A673 (cell line): ENCODE data around the gene SPPL3. TPM values are rescaled to one million over a fixed set of nuclear protein-coding genes. Genes with fewer than 3 reads are reported as not detected.

Experiments used
- BruUV-seq: library from RNA; stranded (reverse); fragments of 400-500 nt; replicated peaks from 2 replicates; lab custom pipeline; 2021; lab: Mats Ljungman, UMichigan
- CTCF ChIA-PET: fragments of 300-600 bp; sonication (Branson Sonifier 250); formaldehyde crosslinking; loops from one replicate; lab custom pipeline; 2022; ENCODE audit warnings: antibody characterized with exemption; lab: Charles Lee
- POLR2A ChIA-PET: fragments of 300-600 bp; sonication (Branson Sonifier 250); formaldehyde crosslinking; loops from one replicate; lab custom pipeline; 2022; ENCODE audit warnings: antibody characterized with exemption; ENCODE audit not compliant: low non-redundant PET; lab: Charles Lee
- DNase-seq: peaks from one replicate; pipeline ENCODE4 v3.0.0-alpha.2; 2015; ENCODE audit warnings: low spot score
- H3K27ac ChIP-seq: fragments of 200-600 bp; sonication (generic); 2 replicates; pipeline ENCODE4 v1.5.1; 2016; ENCODE audit warnings: mixed run types, low read depth, mild to moderate bottlenecking, mixed read lengths, antibody characterized with exemption, low read length; ENCODE audit not compliant: poor library complexity, severe bottlenecking
- H3K27me3 ChIP-seq: fragments of 200-600 bp; sonication (generic); replicated peaks from 2 replicates; pipeline ENCODE4 v1.6.1; 2017; ENCODE audit warnings: mixed run types, low read depth, mild to moderate bottlenecking, mixed read lengths, antibody characterized with exemption, low read length; ENCODE audit not compliant: insufficient read depth, poor library complexity
- H3K36me3 ChIP-seq: fragments of 200-600 bp; sonication (generic); 2 replicates; pipeline ENCODE4 v1.6.1; 2016; ENCODE audit warnings: mixed run types, mild to moderate bottlenecking, mixed read lengths, antibody characterized with exemption, low read length; ENCODE audit not compliant: insufficient read depth, poor library complexity, severe bottlenecking
- H3K4me1 ChIP-seq: fragments of 200-600 bp; sonication (generic); 2 replicates; pipeline ENCODE4 v1.6.1; 2017; ENCODE audit warnings: mixed run types, mild to moderate bottlenecking, mixed read lengths, antibody characterized with exemption, low read length; ENCODE audit not compliant: insufficient read depth, poor library complexity, severe bottlenecking
- H3K4me3 ChIP-seq: fragments of 200-600 bp; sonication (generic); 2 replicates; pipeline ENCODE4 v1.5.1; 2016; ENCODE audit warnings: low read depth, mixed run types, mild to moderate bottlenecking, mixed read lengths, low read length; ENCODE audit not compliant: poor library complexity, severe bottlenecking
- H3K9me3 ChIP-seq: fragments of 200-600 bp; sonication (generic); 2 replicates; pipeline ENCODE4 v1.6.1; 2016; ENCODE audit warnings: mixed run types, low read depth, mild to moderate bottlenecking, mixed read lengths, antibody characterized with exemption, low read length; ENCODE audit not compliant: poor library complexity, severe bottlenecking
- CTCF ChIP-seq: fragments of 300-800, 200-600 bp; sonication (generic); conservative IDR thresholded peaks from 2 replicates; pipeline ENCODE4 v1.5.1; 2017; ENCODE audit warnings: low read depth, mild to moderate bottlenecking, antibody characterized with exemption, low read length, moderate library complexity, mixed read lengths
- EZH2 ChIP-seq: fragments of 200-600 bp; sonication (generic); IDR thresholded peaks from 2 replicates; pipeline ENCODE4 v1.6.1; 2017; ENCODE audit warnings: borderline replicate concordance, low read depth, mild to moderate bottlenecking, mixed read lengths, antibody characterized with exemption, low read length; ENCODE audit not compliant: poor library complexity, severe bottlenecking
- intact Hi-C: fragments of 100-400 bp; cut with micrococcal nuclease; formaldehyde crosslinking; loops from one replicate; pipeline ENCODE4 v1.10.0; 2022; ENCODE audit not compliant: unreplicated experiment
- total RNA-seq: library from RNA; stranded (reverse); gene quantifications from 2 replicates; pipeline ENCODE4 v1.2.3, GENCODE V29; 2021

Gene SPPL3
- total RNA-seq, 1 experiment from 2014 or later = 46.9 TPM

- ChIA-PET CTCF (no interaction called here), POLR2A (no interaction called here)
- no TSS peak for BruUV-seq
- Histone ChIP-seq H3K27me3 (no peaks in the 10 kb centered on the region), H3K4me1 (no peaks in the 10 kb centered on the region), H3K9me3 (no peaks in the 10 kb centered on the region), H3K27ac (no peak overlapping the region), H3K4me3 (no peak overlapping the region), H3K36me3 (no peaks in the 10 kb centered on the region)
- no peak for TF ChIP-seq EZH2
- no peak for TF ChIP-seq CTCF
- DNase-seq = no peak
- intact Hi-C loops = no loop called here
Measured at GRCh38 chr12:120869376-120869775, 34.8 kb downstream of the SPPL3 start.

- ChIA-PET POLR2A (no interaction called here), CTCF (no interaction called here)
- intact Hi-C loops = no loop called here
- Histone ChIP-seq H3K4me1 (no peaks in the 10 kb centered on the region), H3K4me3 (no peak overlapping the region), H3K27ac (no peak overlapping the region), H3K27me3 (no peaks in the 10 kb centered on the region), H3K36me3 (no peaks in the 10 kb centered on the region), H3K9me3 (no peaks in the 10 kb centered on the region)
- no peak for DNase-seq
- no TSS peak for BruUV-seq
- TF ChIP-seq CTCF (no peak), EZH2 (no peak)
Measured at GRCh38 chr12:120866108-120866507, 38.0 kb downstream of the SPPL3 start.

- BruUV-seq = no TSS peak
- ChIA-PET CTCF (interaction anchor here (0.6 kb wide), 1 partner anchor 261 kb away, joined by 3 read pairs; no protein-coding TSS in a partner anchor), POLR2A (no interaction called here)
- Histone ChIP-seq H3K4me1 (no peaks in the 10 kb centered on the region), H3K4me3 (no peak overlapping the region), H3K9me3 (no peaks in the 10 kb centered on the region), H3K27ac (no peak overlapping the region), H3K27me3 (no peaks in the 10 kb centered on the region), H3K36me3 (no peaks in the 10 kb centered on the region)
- intact Hi-C loops = no loop called here
- TF ChIP-seq EZH2 (no peak), CTCF (no peak)
- DNase-seq = no peak
Measured at GRCh38 chr12:120865098-120865497, 39.1 kb downstream of the SPPL3 start.
